HG02852 (cell line): ENCODE data around the gene EHF.

Experiments
- ATAC-seq: cut with Tn5 transposase; IDR thresholded peaks from one replicate; pipeline ENCODE4 v1.9.1; 2021; ENCODE audit warnings: mild to moderate bottlenecking, moderate library complexity; ENCODE audit not compliant: unreplicated experiment

Gene EHF

DNA sequence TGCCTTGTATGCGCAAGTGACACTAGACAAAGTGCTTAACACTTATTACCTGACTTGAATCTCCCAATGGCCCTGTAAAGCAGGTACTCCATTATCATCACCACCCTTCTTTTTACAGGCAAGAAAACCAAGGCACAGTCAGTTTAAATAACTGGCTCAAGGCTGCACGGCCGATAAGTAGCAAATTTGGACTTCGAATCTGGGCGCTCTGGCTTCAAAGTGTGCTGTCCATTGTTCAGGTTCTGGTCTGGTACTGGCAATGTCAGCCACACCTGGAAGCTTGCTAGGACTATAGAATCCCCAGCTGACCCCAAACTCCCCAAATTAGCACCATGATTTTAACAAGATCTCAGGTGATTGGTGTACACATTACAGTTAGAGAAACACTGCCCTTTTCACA, 19.3 kb upstream of the EHF start:
- no peak for ATAC-seq

DNA sequence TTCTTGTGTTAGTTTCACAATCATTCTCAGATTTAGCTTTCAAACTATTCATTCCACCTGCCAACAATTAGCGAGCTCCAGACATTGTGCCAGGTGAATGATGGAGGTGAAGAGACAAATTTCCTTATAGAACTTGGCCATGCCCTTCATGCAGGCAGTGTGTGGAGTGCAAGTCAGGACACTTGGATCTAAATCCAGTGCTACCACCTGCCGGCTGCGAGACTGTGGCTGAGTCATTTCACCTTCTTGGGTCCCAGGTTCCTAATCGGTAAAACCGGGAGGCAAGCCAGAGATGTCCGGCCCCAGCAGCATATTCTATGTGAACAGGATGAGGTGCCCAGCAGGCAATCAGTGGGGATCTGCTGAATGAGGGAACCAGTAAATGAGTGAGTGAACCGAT, 18.6 kb upstream of the EHF start:
- ATAC-seq = no peak

DNA sequence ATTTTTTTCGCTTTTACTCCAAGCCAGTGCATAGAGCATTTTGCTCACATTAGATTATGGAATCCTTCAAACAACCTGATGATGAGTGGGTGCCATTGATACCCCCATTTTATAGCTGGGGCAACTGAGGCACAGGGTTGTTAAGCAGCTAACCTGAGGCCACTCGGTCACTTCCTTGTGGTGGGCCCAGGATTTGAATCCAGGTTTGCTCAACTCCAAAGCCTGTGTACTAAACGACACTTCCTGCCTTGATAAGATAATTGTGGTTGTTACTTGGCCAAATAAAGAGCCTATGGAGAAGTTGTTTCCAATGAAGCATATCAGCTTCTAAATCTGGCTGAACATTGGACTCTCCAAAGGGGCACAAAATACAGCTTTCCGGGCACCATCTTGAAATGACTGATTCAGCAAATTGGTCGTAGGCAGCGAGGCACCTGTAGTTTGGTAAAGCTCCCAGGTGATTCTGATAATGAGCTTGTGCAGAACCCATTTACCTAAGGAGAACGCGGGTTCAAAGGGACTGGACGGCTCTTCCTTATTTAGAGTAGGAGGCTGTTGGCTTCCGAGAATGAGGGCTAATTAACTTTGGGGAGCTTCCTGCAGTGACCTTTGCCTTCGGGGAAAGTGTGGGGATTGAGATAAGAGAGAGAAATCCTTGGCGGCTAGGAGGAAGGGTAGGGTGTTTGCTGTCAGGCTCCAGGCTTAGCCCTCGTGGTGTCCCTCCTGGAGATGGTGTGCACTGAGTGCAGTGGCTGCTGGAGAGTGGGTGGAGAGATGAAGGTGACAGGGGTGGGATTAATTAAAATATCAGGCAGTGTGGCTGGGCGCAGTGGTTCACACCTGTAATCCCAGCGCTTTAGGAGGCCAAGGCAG, 17.5 kb upstream of the EHF start:
- no peak for ATAC-seq

DNA sequence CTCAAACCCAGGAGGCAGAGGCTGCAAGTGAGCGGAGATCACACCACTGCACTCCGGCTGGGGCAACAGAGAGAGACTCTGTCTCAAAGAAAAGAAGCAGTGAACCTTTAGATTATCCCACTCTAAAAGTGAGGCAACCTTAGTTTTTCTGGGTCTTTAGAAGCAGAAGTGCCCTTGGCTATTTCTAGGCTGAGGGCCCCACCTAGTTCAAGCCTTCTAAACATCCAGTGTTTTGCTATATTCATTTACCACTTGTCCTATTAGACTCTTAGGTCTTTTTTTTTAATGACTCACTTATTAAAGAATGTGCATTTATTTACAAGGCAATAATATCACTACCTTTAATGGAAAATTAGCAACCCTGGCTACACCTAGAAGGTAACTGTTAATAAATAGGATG, 16.7 kb upstream of the EHF start:
- no peak for ATAC-seq

DNA sequence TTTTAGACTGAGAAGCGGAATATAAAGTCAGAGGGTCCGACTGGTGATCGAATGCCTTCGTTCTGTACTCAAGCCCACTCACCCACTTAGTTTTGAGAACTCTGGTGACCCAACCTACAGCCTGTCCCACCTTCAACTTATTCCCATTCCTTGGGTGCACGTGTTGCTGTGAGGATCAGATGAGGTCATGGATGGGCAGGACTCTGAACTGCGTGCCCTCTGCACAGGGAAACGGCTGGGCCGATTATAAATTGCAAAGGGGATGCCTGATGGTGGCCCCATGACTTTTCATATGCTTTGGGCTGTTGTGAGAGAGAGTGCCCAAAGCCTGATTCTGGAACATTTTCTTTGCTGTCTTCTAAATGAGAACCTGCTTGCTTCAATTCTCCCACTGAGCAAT, 16.0 kb upstream of the EHF start:
- ATAC-seq = no peak

DNA sequence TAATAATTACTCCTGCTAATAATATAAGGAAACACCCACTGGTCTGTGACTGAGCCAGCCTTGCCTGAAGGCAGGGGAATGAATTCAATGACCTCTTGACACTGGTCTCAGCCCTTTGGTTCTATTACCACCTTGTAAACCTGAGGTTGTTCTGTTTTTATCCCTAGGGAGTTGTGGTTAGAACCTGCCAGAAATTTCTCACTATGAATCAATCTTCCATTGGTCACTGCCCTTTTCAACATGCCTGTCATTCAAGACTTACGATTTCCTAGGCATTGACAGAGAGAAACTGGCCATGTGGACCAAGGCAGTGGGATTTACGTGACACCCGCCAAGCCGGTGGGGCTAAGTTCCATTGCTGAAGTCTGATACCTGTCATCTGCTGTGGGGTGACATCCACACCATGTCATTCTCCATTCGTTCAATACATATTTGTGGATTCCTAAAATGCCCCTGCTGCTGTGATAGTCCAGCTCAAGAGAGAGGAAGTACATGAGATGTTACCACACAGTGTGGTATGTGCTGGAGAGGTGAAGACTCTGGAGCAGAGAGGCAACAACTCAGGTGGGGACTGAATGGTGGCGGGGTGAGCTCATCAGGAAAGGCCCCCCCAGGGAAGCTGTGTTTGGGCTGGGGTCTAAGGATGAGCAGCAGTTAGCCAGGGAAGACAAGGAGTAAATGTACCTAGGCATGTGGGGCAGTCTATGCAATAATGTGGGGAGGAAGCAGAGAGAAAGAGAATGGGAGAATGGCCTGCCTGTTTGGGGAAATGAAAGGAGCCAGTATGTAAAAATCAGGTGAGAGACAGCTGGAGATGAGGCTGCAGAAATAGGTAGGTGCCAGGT, 15.2 kb upstream of the EHF start:
- no peak for ATAC-seq

DNA sequence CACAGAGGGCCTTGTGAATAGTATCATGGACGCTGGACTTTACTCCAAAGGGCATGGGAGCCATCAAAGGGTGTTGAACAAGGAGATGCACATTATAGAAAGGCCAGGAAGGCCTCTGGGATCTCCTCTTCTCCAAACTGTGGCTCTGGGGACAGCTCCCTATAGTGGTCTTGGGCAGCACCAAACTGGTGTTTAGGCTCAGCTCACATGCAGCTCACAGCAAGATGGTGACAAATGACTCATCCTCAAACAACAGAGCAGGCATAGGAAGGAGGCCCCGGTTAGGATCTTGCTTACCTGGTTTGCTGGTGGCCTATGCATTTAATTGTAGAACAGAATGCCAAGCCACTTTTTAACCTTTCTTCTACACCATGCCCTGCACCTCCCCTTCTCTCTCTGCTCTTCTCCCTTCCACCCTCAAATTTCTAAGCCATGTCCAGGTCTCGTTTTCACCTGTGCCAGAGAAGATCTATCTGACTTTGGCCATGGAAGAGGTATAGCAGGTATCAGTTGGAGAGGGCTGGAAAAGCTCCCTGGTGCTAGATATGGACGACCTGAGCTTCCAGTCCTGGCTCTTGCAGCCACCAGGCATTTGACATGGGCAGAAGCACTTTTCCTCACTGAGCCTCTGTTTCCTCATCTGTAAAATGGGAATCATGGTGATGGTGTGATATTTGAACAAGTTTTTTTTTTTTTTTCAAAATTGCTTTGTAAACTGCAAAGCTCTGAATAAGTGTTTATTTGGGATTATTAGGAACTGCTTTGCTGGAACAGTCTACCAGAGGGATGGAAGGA, 14.4 kb upstream of the EHF start:
- ATAC-seq = no peak

DNA sequence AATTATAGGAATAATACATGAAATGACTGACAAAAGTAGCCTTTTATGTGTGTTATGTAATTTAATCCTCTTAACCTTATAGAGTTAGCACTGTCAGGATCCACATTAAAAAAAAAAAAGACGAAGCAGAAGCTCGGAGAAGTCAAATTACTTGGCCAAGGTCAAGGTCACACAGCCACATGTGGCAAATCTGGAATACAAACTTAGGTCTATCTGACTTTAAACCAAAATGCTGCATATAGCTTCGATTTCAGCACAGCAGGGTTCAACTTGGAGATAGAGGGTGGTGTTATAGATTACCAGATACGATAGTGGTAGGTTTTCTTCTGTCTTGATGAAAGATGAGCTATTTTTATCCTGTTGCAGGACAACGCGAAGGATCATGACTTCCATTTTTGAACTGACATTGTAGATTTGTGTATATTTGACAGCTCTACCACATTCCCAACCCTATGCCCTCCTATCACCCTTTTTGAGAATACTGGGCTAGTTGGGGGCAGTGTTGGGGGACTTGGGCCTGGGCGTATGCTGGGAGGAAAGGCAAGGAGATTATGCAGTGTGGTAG, 11.6 kb upstream of the EHF start:
- no peak for ATAC-seq

DNA sequence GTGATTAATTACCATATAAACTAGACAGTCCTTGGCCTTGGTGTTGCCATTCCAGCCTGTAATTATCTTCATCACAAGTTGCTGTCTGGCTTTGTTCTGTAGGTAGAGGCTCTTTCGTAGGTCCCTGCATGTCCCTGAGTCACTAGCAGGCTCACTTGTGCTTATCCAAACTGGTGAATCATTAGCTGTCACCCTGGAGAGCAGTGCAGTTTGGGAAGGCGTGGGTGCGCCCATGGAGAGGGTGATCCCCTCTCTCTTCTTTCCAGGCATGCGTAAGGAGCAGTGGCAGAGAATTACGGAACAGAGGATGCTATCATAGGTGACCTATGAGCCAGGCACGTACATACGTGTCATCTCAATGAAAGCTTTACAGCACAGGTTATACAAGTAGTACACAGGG, 11.0 kb upstream of the EHF start:
- no peak for ATAC-seq

DNA sequence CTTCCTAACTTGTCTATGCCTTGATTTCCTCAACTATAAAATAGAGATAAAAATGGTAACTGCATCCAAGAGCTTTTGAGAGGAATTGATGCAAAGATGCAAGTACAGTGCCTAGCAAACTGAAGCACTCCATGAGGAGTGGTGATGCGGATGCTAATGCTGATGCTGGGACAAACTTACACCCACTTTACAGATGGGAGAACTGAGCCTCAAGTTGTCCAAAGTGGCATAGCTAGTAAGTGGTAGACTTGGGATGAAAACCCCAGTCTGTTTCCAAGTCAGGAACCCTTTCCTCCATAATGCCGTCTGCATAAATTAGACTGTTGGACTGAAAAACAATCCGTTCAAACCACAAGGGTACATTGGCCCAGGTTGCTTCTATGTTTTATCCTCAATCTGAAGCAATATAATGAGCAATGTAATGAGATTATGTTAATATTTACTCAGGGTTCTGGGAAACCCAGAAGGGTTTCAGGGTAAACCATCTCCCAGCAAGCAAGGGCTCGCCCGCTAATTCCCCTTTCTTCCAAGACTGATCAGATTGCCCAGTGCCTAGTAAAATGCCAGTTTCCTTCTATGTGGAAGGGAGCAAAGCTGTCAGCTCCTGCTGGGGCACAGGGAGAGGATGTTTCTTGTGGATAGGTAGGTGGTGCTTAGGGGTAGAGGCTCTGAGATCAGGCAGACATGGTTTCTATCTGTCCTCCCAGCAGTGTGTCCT, 10.4 kb upstream of the EHF start:
- no peak for ATAC-seq

DNA sequence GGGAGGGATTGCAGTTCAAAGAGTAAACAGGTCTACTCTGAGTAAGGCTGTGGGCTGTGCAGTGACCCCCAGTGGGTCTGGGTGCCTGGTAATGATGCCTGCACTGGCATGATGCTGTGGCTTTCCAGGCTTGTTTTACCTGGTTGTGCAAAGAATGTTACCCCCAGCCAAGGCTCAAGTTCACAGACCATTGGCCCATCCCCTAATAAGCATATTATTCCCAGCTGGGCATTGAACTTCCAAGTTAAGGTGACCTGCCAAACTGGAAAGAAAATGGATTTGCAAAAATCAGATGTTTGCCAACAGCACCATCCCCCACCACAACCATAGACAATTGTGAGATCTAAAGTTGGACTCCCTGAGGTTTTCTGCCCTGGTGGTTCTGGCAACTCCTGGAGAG, 7.9 kb upstream of the EHF start:
- peak; percentile 4 for ATAC-seq

DNA sequence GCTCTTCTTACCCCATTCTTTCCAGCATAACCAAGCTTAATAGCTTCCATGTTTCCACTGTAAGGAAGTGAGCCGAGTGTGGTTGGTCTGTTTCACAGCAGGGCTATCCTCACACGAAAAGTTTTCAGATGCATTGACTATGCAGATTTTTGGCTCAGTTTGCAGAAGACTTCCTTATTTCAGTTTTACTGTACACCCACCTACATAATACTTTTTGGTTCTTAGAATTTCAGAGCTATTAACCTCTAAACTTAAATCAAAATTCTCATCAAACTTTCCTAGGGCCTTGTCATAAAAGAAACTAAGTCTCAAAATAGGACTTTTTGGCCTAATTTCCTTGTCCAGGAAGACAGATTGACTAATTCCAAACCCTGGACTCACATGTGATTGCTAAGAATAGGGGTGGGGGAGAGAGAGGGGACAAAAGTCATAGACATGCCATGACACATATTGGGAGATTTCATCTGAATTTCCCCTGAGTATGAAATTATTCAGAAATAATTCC, 7.3 kb upstream of the EHF start:
- ATAC-seq = peak; percentile 93

DNA sequence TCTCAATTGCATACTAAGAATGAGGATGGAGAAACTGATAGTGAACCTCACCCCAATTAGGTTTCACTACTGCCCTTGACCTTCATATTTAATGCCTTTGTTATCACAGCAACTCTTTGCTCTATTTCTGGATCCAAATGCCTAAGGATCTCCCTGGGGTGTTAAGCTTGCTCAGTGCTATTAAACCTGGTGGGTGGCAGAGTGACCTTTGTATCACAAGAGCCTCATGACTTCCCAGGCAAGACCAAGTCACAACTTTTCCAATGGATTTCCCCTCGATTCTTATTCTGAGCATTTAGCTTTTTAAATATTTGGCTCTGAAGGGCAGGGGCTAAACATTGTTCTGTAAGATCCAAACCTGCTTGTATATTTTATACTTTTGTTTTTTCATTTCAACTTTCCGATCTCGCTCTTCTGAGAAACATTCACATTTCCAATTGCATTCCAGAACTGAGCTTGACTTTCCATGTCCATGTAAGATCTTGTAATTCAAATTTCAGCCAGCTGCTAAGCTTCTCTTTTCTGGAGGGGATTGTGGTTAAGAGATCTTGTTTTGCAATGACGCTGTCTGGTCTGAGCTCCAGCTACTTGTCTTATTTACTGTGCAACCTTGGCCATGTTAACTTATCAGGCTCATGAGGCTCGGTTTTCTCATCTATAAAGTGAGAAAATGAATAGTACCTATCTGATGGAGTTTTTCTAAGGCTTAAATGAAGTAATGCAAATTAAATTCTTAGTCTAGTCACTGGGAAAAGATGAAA, 6.4 kb upstream of the EHF start:
- peak; percentile 74 for ATAC-seq

DNA sequence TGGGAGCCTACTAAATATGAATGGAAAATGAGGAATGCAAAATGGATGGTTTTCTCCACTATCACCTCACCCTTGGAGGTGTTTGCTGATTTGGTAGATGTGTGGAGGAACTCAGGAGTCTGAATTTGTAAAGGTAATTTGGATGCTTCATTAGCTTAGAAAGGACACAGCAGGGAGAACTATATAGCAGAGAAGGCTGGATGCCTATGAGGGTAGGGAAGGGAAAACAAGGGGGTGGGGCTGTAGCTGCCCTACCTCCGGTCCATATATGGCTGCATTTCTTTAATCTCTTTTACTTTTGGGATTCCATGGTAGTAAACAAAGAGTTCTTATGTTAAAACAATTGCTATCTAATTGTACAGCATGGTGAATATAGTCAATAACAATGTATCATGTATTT, 4.8 kb upstream of the EHF start:
- no peak for ATAC-seq

DNA sequence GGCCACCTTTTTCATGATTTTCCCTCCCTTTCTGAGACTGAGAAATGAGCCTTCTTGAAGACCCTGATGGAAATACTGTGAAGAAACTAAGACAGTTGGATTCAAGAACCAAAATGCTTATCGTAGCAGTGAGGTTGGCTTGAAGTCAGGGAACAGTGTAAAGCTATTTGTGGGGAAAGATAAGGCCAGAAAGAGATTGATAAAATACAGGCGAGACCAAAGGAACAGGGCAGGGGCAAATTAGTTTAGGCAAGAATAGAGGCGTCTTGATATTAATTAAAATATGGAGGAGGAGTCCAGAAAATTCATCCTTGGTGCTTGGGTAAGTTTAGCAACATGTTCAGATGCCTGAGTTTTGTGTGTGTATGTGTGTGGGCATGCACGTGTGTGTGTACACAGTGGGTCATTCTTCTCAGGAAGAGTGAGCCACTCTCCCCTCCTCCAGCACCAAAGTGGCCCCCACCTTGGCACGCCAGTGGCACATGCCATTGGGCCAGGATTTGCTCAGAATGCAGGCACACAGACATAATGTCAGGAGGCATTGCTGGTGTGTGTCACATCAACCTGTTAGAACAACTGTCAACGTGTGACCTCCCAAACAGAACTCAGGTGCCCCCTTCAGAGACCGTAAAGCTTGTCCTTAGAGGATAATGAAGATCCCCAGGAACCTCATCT, 3.9 kb upstream of the EHF start:
- no peak for ATAC-seq

DNA sequence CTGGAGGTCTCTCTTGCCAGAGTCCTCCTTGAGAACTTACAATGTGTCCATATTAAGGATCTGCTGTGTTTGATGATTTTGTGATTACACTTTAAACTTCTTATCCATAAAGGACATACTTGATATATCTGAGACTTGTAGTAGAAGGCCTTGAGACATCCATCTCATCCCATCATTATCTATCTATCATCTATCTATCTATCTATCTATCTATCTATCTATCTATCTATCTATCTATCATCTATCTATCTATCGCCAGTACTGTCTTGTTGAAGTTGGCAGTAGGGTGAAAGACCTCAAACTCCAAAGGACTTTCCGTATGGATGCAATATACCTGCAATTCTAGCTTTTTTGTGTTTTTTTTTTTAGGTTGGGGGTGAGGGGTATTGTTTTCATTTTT, 2.5 kb upstream of the EHF start:
- ATAC-seq = no peak

DNA sequence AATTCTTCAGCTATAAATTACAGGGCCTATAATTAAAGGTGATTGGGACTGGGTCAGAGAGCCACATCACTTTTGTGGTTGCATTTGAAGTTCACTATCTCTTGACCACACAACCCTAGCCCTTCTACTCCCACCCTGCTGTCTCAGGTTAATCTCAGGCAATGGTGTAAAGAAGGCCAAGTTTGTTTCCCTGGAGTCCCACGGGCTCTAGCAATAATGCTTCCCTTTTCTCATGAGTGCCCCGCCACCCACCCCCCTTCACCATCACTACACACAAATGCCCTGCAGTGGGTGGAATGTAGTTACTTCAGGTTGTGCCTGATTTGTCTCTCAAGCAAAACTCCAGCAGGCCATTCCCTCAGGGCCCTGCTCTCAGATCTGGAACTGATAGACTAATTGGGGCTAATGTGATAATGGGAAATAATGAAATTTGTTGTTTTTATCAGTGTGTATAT, 1.8 kb upstream of the EHF start:
- ATAC-seq = no peak

DNA sequence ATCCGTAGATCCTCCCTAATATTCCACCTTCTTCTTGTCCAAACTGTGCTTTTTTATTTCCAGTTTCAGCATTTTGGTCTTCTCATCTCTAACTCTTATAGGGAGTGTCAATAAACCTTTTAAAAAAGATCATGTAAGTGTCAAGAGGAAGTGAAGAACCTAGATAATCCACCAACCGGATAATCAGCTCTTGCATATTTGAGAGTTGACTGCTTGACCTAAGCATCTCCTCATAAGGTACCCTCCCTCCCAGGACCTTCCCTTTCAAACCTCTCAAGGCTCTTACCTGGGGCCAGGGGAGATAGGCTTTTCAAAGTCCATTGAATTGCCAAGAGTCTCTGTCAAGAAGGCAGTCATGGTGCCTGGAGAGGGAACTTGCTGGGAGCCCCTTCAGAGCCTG, 691 bp upstream of the EHF start:
- no peak for ATAC-seq

DNA sequence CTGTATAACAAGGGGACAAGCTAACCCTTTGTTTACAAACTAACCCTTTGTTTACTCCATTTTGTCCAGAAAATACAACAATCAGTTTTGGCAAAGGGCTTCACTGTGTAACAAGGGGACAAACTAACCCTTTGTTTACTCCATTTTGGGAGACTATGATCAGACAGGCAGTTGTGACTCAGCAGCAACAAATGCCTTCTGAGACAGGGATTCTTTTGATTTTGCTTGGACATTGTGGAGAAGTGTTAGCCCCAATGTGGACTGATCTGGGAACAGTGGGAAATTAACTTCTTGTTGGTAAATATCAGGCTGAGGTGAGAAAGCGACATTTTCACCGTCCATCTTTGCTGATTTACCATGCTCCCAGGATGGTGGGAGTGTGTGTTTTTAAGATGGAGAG, 983 bp downstream of the EHF start:
- ATAC-seq = no peak
